ENCODE results near the gene SP5. TPM values are rescaled to one million over a fixed set of nuclear protein-coding genes. Genes with fewer than 3 reads are reported as not detected.

Gene SP5
- total RNA-seq, 1 donor from 2014 or later, result 1.8 TPM

GRCh38 chr2:170739048-170739447 is 23.9 kb downstream of the SP5 start:
- no peaks in the 10 kb centered on the region for H3K9me3 Mint-ChIP-seq (ENCODE audit: unreplicated experiment)
- no peak overlapping the region for H3K27ac Mint-ChIP-seq (ENCODE audit: unreplicated experiment)
- no peak overlapping the region for H3K4me3 Mint-ChIP-seq (ENCODE audit: unreplicated experiment)
- no peak for DNase-seq
- no peaks in the 10 kb centered on the region for H3K36me3 Mint-ChIP-seq (ENCODE audit: unreplicated experiment)
- H3K4me1 Mint-ChIP-seq (ENCODE audit: low read depth, unreplicated experiment), result no peaks in the 10 kb centered on the region
- TF ChIP-seq CTCF (IDR thresholded peaks at IDR 0.05; ENCODE audit: partially characterized antibody, unreplicated experiment), result no peak
- H3K27me3 Mint-ChIP-seq (ENCODE audit: unreplicated experiment), result peaks cover 3% of the 10 kb centered on the region

GRCh38 chr2:170739507-170740046 is 24.4 kb downstream of the SP5 start:
- no peak for TF ChIP-seq CTCF (IDR thresholded peaks at IDR 0.05; ENCODE audit: partially characterized antibody, unreplicated experiment)
- DNase-seq, result no peak
- H3K36me3 Mint-ChIP-seq (ENCODE audit: unreplicated experiment), result no peaks in the 10 kb centered on the region
- H3K4me3 Mint-ChIP-seq (ENCODE audit: unreplicated experiment), result no peak overlapping the region
- no peaks in the 10 kb centered on the region for H3K9me3 Mint-ChIP-seq (ENCODE audit: unreplicated experiment)
- peaks cover 3% of the 10 kb centered on the region for H3K27me3 Mint-ChIP-seq (ENCODE audit: unreplicated experiment)
- no peaks in the 10 kb centered on the region for H3K4me1 Mint-ChIP-seq (ENCODE audit: low read depth, unreplicated experiment)
- no peak overlapping the region for H3K27ac Mint-ChIP-seq (ENCODE audit: unreplicated experiment)

GRCh38 chr2:170740660-170741059 is 25.5 kb downstream of the SP5 start:
- H3K9me3 Mint-ChIP-seq (ENCODE audit: unreplicated experiment), result no peaks in the 10 kb centered on the region
- H3K36me3 Mint-ChIP-seq (ENCODE audit: unreplicated experiment), result no peaks in the 10 kb centered on the region
- H3K4me3 Mint-ChIP-seq (ENCODE audit: unreplicated experiment), result no peak overlapping the region
- no peaks in the 10 kb centered on the region for H3K4me1 Mint-ChIP-seq (ENCODE audit: low read depth, unreplicated experiment)
- H3K27ac Mint-ChIP-seq (ENCODE audit: unreplicated experiment), result no peak overlapping the region
- no peaks in the 10 kb centered on the region for H3K27me3 Mint-ChIP-seq (ENCODE audit: unreplicated experiment)
- no peak for TF ChIP-seq CTCF (IDR thresholded peaks at IDR 0.05; ENCODE audit: partially characterized antibody, unreplicated experiment)
- no peak for DNase-seq

- no peak for DNase-seq
- H3K4me3 Mint-ChIP-seq (ENCODE audit: unreplicated experiment), result no peak overlapping the region
- H3K27me3 Mint-ChIP-seq (ENCODE audit: unreplicated experiment), result no peaks in the 10 kb centered on the region
- TF ChIP-seq CTCF (IDR thresholded peaks at IDR 0.05; ENCODE audit: partially characterized antibody, unreplicated experiment), result no peak
- no peaks in the 10 kb centered on the region for H3K36me3 Mint-ChIP-seq (ENCODE audit: unreplicated experiment)
- H3K27ac Mint-ChIP-seq (ENCODE audit: unreplicated experiment), result no peak overlapping the region
- no peaks in the 10 kb centered on the region for H3K9me3 Mint-ChIP-seq (ENCODE audit: unreplicated experiment)
- H3K4me1 Mint-ChIP-seq (ENCODE audit: low read depth, unreplicated experiment), result no peaks in the 10 kb centered on the region
Measured at GRCh38 chr2:170742000-170742399, 26.9 kb downstream of the SP5 start.

- Mint-ChIP-seq H3K4me1 (ENCODE audit: low read depth, unreplicated experiment) (peaks cover 7% of the 10 kb centered on the region), H3K9me3 (ENCODE audit: unreplicated experiment) (no peaks in the 10 kb centered on the region), H3K27ac (ENCODE audit: unreplicated experiment) (no peak overlapping the region), H3K27me3 (ENCODE audit: unreplicated experiment) (peaks cover 5% of the 10 kb centered on the region), H3K36me3 (ENCODE audit: unreplicated experiment) (no peaks in the 10 kb centered on the region), H3K4me3 (ENCODE audit: unreplicated experiment) (no peak overlapping the region)
- TF ChIP-seq CTCF (IDR thresholded peaks at IDR 0.05; ENCODE audit: partially characterized antibody, unreplicated experiment), result no peak
- no peak for DNase-seq
Measured at GRCh38 chr2:170742896-170743529, 27.9 kb downstream of the SP5 start.
